ENCODE results near the gene NEMF. TPM values are rescaled to one million over a fixed set of nuclear protein-coding genes. Genes with fewer than 3 reads are reported as not detected.
"Not testable (repeated sequence)": the region's sequence is repeated elsewhere in the genome, so short reads cannot be mapped to it uniquely, and the experiment has no call there.

NEMF gene
- total RNA-seq, 1 donor from 2014 or later = 83.0 TPM

DNA sequence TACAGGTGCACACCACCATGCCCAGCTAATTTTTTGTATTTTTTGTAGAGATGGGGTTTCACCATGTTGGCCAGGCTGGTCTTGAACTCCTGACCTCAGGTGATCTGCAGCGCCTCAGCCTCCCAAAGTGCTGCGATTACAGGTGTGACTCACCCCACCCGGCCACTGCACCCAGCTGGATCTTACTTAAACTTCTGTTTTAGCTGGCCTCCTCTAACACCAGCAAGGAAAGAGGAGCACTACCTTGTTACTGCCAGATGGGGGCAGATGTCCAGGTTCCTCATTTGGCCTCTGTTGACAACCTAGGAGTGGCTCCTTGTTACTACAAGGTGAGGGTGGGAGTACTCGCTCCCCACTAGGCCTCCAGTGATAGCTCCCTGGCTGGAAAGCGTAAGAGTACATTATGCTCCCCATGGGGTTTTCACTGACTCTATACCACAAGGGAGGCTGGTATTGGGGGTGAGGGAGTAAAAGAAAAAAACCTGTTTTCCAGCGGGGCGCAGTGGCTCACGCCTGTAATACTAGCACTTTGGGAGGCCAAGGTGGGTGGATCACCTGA lies 27.1 kb upstream of the NEMF start:
- peak; percentile 63 for DNase-seq (ENCODE audit: low spot score)
- Histone ChIP-seq H3K9ac (no peak overlapping the region), H4K20me1 (ENCODE audit: low read depth) (no peaks in the 10 kb centered on the region), H3K9me3 (ENCODE audit: low read depth) (no peaks in the 10 kb centered on the region), H3K4me3 (no peak overlapping the region), H3K4me1 (no peaks in the 10 kb centered on the region), H3K27me3 (no peaks in the 10 kb centered on the region), H3F3A (ENCODE audit: low read depth) (no peaks in the 10 kb centered on the region), H2AFZ (replicated peaks) (no peak overlapping the region), H3K79me2 (ENCODE audit: low read depth) (no peaks in the 10 kb centered on the region), H3K4me2 (no peak overlapping the region), H3K36me3 (no peaks in the 10 kb centered on the region), H3K27ac (no peak overlapping the region)
- Mint-ChIP-seq H3K4me1 (peaks cover 12% of the 10 kb centered on the region), H3K9me3 (no peaks in the 10 kb centered on the region), H3K27ac (no peak overlapping the region), H3K4me3 (no peak overlapping the region), H3K36me3 (no peaks in the 10 kb centered on the region), H3K27me3 (ENCODE audit: insufficient read depth, low read depth) (peaks cover 2% of the 10 kb centered on the region)
- TF ChIP-seq EZH2phosphoT487 (IDR thresholded peaks at IDR 0.05) = no peak
- TF ChIP-seq, protein P1, sequence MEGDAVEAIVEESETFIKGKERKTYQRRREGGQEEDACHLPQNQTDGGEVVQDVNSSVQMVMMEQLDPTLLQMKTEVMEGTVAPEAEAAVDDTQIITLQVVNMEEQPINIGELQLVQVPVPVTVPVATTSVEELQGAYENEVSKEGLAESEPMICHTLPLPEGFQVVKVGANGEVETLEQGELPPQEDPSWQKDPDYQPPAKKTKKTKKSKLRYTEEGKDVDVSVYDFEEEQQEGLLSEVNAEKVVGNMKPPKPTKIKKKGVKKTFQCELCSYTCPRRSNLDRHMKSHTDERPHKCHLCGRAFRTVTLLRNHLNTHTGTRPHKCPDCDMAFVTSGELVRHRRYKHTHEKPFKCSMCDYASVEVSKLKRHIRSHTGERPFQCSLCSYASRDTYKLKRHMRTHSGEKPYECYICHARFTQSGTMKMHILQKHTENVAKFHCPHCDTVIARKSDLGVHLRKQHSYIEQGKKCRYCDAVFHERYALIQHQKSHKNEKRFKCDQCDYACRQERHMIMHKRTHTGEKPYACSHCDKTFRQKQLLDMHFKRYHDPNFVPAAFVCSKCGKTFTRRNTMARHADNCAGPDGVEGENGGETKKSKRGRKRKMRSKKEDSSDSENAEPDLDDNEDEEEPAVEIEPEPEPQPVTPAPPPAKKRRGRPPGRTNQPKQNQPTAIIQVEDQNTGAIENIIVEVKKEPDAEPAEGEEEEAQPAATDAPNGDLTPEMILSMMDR (IDR thresholded peaks at IDR 0.05) = peak; percentile 69

DNA sequence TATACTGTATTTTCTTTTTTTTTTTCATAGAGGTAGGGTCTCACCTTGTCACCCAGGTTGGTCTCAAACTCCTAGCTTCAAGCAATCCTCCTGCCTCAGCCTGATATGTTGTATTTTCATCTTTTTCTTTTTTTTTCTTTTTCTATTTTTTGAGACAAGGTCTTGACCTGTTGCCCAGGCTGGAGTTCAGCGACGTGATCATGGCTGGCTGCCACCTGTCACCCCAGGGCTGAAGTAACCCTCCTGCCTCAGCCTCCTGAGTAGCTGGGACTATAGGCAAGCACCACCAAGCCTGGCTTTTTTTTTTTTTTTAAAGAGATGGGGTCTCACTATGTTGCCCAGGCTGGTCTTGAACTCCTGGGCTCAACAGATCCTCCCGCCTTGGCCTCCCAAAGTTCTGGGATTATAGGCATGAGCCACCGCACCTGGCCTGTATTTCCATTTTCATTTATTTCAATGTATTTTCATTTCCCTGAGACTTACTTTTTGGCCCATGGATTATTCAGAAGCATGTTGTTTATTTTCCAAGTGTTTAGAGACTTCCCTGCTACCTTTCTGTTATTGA lies 24.1 kb upstream of the NEMF start:
- Histone ChIP-seq H3K27ac (no peak overlapping the region), H3F3A (ENCODE audit: low read depth) (no peaks in the 10 kb centered on the region), H3K9ac (no peak overlapping the region), H4K20me1 (ENCODE audit: low read depth) (no peaks in the 10 kb centered on the region), H3K4me3 (no peak overlapping the region), H3K36me3 (no peaks in the 10 kb centered on the region), H3K79me2 (ENCODE audit: low read depth) (no peaks in the 10 kb centered on the region), H3K4me1 (no peaks in the 10 kb centered on the region), H3K27me3 (no peaks in the 10 kb centered on the region), H3K9me3 (ENCODE audit: low read depth) (no peaks in the 10 kb centered on the region), H2AFZ (replicated peaks) (no peak overlapping the region), H3K4me2 (no peak overlapping the region)
- TF ChIP-seq EZH2 (IDR thresholded peaks at IDR 0.05) (no peak), EZH2phosphoT487 (IDR thresholded peaks at IDR 0.05) (no peak)
- TF ChIP-seq, protein P1 (IDR thresholded peaks at IDR 0.05) = no peak
- no peaks in the 10 kb centered on the region for H3K36me3 Mint-ChIP-seq
- DNase-seq (ENCODE audit: low spot score) = no peak
- peaks cover 4% of the 10 kb centered on the region for H3K4me1 Mint-ChIP-seq
- H3K9me3 Mint-ChIP-seq = no peaks in the 10 kb centered on the region
- H3K4me3 Mint-ChIP-seq = no peak overlapping the region
- H3K27ac Mint-ChIP-seq = no peak overlapping the region
- H3K27me3 Mint-ChIP-seq (ENCODE audit: insufficient read depth, low read depth) = peaks cover 2% of the 10 kb centered on the region

DNA sequence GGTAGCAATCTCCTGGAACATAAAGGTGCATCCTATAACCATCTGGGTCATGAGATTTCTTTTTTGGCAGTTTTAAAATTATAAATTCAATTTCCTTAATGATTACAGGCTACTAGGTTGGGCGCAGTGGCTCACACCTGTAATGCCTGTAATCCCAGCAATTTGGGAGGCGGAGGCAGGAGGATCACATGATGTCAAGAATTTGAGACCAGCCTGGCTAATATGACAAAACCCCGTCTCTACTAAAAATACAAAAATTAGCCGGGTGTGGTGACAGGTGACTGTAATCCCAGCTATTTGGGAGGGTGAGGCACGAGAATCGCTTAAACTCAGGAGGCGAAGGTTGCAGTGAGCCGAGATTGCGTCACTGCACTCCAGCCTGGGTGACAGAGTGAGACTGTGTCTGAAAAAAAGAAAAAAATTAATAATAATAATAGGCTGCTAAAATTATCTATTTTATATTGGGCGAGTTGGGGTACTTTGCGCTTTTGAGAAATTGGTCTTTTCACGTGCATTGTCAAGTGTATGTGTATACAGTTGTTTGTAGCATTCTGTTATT lies 23.1 kb upstream of the NEMF start:
- H3K36me3 Mint-ChIP-seq = no peaks in the 10 kb centered on the region
- TF ChIP-seq, protein P1 (IDR thresholded peaks at IDR 0.05) = no peak
- TF ChIP-seq EZH2 (IDR thresholded peaks at IDR 0.05) = no peak
- no peak for TF ChIP-seq EZH2phosphoT487 (IDR thresholded peaks at IDR 0.05)

DNA sequence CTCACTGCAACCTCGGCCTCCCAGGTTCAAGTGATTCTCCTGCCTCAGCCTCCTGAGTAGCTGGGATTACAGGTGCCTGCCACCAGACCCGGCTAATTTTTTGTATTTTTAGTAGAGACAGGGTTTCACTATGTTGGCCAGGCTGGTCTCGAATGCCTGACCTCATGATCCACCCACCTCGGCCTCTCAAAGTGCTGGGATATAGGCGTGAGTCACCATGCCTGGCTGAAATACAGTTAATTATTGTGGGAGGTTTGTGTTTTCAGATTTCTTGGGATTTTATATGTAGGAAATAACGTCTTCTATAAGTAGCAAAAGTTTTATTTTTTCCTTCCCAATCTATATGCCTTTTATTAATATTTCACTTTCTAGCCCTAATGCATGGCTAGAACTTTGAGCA lies 21.0 kb upstream of the NEMF start:
- not testable (repeated sequence) for H3K9ac ChIP-seq; H3F3A ChIP-seq (ENCODE audit: low read depth); H3K79me2 ChIP-seq (ENCODE audit: low read depth); H3K4me1 Mint-ChIP-seq; H3K36me3 Mint-ChIP-seq; H3K4me3 ChIP-seq; H3K27ac ChIP-seq; H3K4me2 ChIP-seq; H3K4me3 Mint-ChIP-seq; H3K36me3 ChIP-seq; H3K9me3 ChIP-seq (ENCODE audit: low read depth); H2AFZ ChIP-seq (replicated peaks); H4K20me1 ChIP-seq (ENCODE audit: low read depth); H3K27me3 ChIP-seq; H3K27ac Mint-ChIP-seq; H3K9me3 Mint-ChIP-seq; H3K27me3 Mint-ChIP-seq (ENCODE audit: insufficient read depth, low read depth); DNase-seq (ENCODE audit: low spot score); H3K4me1 ChIP-seq

More for the DNA sequence above, 23.1 kb upstream of the NEMF start:
- Histone ChIP-seq H3K4me1 (no peaks in the 10 kb centered on the region), H3K9me3 (ENCODE audit: low read depth) (no peaks in the 10 kb centered on the region), H3K79me2 (ENCODE audit: low read depth) (no peaks in the 10 kb centered on the region), H3F3A (ENCODE audit: low read depth) (no peaks in the 10 kb centered on the region), H3K4me2 (no peak overlapping the region), H2AFZ (replicated peaks) (no peak overlapping the region), H3K4me3 (no peak overlapping the region), H3K27ac (no peak overlapping the region), H3K36me3 (no peaks in the 10 kb centered on the region), H3K27me3 (no peaks in the 10 kb centered on the region), H4K20me1 (ENCODE audit: low read depth) (no peaks in the 10 kb centered on the region), H3K9ac (no peak overlapping the region)
- no peak overlapping the region for H3K4me3 Mint-ChIP-seq
- H3K27me3 Mint-ChIP-seq (ENCODE audit: insufficient read depth, low read depth) = peaks cover 2% of the 10 kb centered on the region
- no peaks in the 10 kb centered on the region for H3K4me1 Mint-ChIP-seq
- DNase-seq (ENCODE audit: low spot score) = no peak
- no peak overlapping the region for H3K27ac Mint-ChIP-seq
- no peaks in the 10 kb centered on the region for H3K9me3 Mint-ChIP-seq
